Endothelial cell of umbilical vein (primary cell): ENCODE data around the gene NSFL1C.

Source experiments
- CTCF ChIP-seq, 2 donors: IDR thresholded peaks; 1 replicate in 1 of 2; 2 replicates in 1 of 2; pipeline ENCODE4 v1.5.1; 2011; ENCODE audit warnings: low read length in 2 of 2, mild to moderate bottlenecking in 2 of 2, moderate library complexity in 2 of 2, control low read depth in 1 of 2, inconsistent platforms in 1 of 2, low read depth in 1 of 2; ENCODE audit not compliant: insufficient read depth in 1 of 2; ENCODE audit errors: extremely low read depth in 1 of 2
- POLR2A ChIP-seq: IDR thresholded peaks from 2 replicates; pipeline ENCODE4 v1.6.1; 2012; ENCODE audit warnings: low read depth, mild to moderate bottlenecking, control low read depth, low read length

- TF ChIP-seq CTCF (IDR thresholded peaks at IDR 0.05; ENCODE audit: extremely low read depth in 1 of 2, insufficient read depth in 1 of 2, low read depth in 1 of 2, low read length in 2 of 2): no peak
- TF ChIP-seq POLR2A: no peak
These were observed 47.2 kb upstream of the NSFL1C start for GRCh38 chr20:1513801-1514200.
